A549 (cell line): ENCODE measurements around the gene OVOL2. TPM values are rescaled to one million over a fixed set of nuclear protein-coding genes. Genes with fewer than 3 reads are reported as not detected.
A peak's percentile ranks its signal among the peaks of the same experiment; 100 is the strongest.
"Not testable (repeated sequence)": the region's sequence is repeated elsewhere in the genome, so short reads cannot be mapped to it uniquely, and the experiment has no call there.

Experiments used
- ATAC-seq, 2 experiments: fragments of 200-7000 bp in 1 of 2; fragments of >200 bp in 1 of 2; cut with Nextera tagmentation in 1 of 2; cut with Tn5 transposase in 1 of 2; 3 replicates each; pipeline versions ENCODE4 v1.8.0 to v1.9.1; 2018 to 2020; ENCODE audit warnings: mild to moderate bottlenecking in 1 of 2, moderate library complexity in 1 of 2
- CTCF ChIA-PET: fragments of 300-600 bp; sonication (Branson Sonifier 250); formaldehyde crosslinking; extraction: SDS; loops from one replicate; lab custom pipeline; 2021; ENCODE audit warnings: antibody characterized with exemption, inconsistent platforms; lab: Yijun Ruan, JAX
- POLR2A ChIA-PET: fragments of 350-600 bp; formaldehyde crosslinking; extraction: SDS; loops from one replicate; lab custom pipeline; 2021; ENCODE audit warnings: antibody characterized with exemption, inconsistent platforms; lab: Yijun Ruan, JAX
- DNase-seq, 2 experiments: peaks; one replicate each; pipeline versions ENCODE4 v3.0.0 to v3.0.0-alpha.2; 2011 to 2016; ENCODE audit warnings: low read depth in 1 of 2, low spot score in 1 of 2
- FAIRE-seq: peaks from 2 replicates; lab custom pipeline; 2011; peaks lifted over from hg19 to GRCh38; lab: Jason Lieb, UNC
- H3K27ac ChIP-seq, 2 experiments: fragments of >200 bp; sonication (Bioruptor Twin); formaldehyde crosslinking; 3 replicates each; pipeline ENCODE4 v1.5.1; 2016 to 2017
- H3K4me1 ChIP-seq: fragments of >200 bp; sonication (Bioruptor Twin); formaldehyde crosslinking; 3 replicates; pipeline ENCODE4 v1.6.1; 2016
- H3K4me2 ChIP-seq: fragments of >200 bp; sonication (Bioruptor Twin); formaldehyde crosslinking; 3 replicates; pipeline ENCODE4 v1.6.1; 2016
- H3K4me3 ChIP-seq: fragments of >200 bp; sonication (Bioruptor Twin); formaldehyde crosslinking; 3 replicates; pipeline ENCODE4 v1.5.1; 2016
- H3K9me3 ChIP-seq: fragments of >200 bp; sonication (Bioruptor Twin); formaldehyde crosslinking; 3 replicates; pipeline ENCODE4 v1.6.1; 2016
- BHLHE40 ChIP-seq: IDR thresholded peaks from 2 replicates; pipeline ENCODE4 v1.6.1; 2012; ENCODE audit warnings: low read depth, low read length, inconsistent platforms
- CBX8 ChIP-seq: fragments of 200-600 bp; sonication (generic); IDR thresholded peaks from 2 replicates; pipeline ENCODE4 v1.6.1; 2016
- CEBPB ChIP-seq, 2 experiments: fragments of >200 bp in 1 of 2; sonication (Bioruptor Twin) in 1 of 2; formaldehyde crosslinking in 1 of 2; IDR thresholded peaks; 2 replicates each; pipeline ENCODE4 v1.6.1; 2012 to 2016
- CHD4 ChIP-seq: fragments of 200-600 bp; sonication (generic); IDR thresholded peaks from 2 replicates; pipeline ENCODE4 v1.6.1; 2016; ENCODE audit warnings: antibody characterized with exemption, mild to moderate bottlenecking, borderline replicate concordance
- EP300 ChIP-seq, 2 experiments: fragments of >200 bp; sonication (Bioruptor Twin); formaldehyde crosslinking; IDR thresholded peaks; 2 replicates in 1 of 2; 3 replicates in 1 of 2; pipeline ENCODE4 v1.6.1; 2016 to 2017
- HDAC2 ChIP-seq: fragments of 200-600 bp; sonication (generic); IDR thresholded peaks from 2 replicates; pipeline ENCODE4 v1.6.1; 2016
- HOXB13 ChIP-seq: fragments of 250-450 bp; sonication (Bioruptor Pico); IDR thresholded peaks from 2 replicates; pipeline ENCODE4 v1.5.0; 2020; ENCODE audit warnings: low read depth, mild to moderate bottlenecking, moderate library complexity
- MAFK ChIP-seq: fragments of 450-650 bp; IDR thresholded peaks from 2 replicates; pipeline ENCODE4 v1.6.1; 2014; ENCODE audit not compliant: partially characterized antibody
- MAZ ChIP-seq: fragments of 150-350 bp; IDR thresholded peaks from 2 replicates; pipeline ENCODE4 v1.6.1; 2014; ENCODE audit warnings: antibody characterized with exemption, low read depth, low read length, borderline replicate concordance
- PBX3 ChIP-seq: IDR thresholded peaks from 2 replicates; pipeline ENCODE4 v1.6.1; 2012
- PHF8 ChIP-seq: fragments of 200-600 bp; sonication (generic); IDR thresholded peaks from 2 replicates; pipeline ENCODE4 v1.6.1; 2016; ENCODE audit warnings: low read depth, mild to moderate bottlenecking, antibody characterized with exemption, moderate library complexity, borderline replicate concordance
- POLR2A ChIP-seq: IDR thresholded peaks from 2 replicates; pipeline ENCODE4 v1.6.1; 2012; ENCODE audit warnings: mild to moderate bottlenecking, low read length
- REST ChIP-seq: fragments of 200-600 bp; sonication (generic); IDR thresholded peaks from 2 replicates; pipeline ENCODE4 v1.6.1; 2016; ENCODE audit warnings: antibody characterized with exemption, mild to moderate bottlenecking, moderate library complexity
- RNF2 ChIP-seq: fragments of 200-600 bp; sonication (generic); IDR thresholded peaks from 2 replicates; pipeline ENCODE4 v1.6.1; 2016; ENCODE audit warnings: low read depth, mild to moderate bottlenecking, antibody characterized with exemption, moderate library complexity, borderline replicate concordance
- SMC3 ChIP-seq: fragments of >200 bp; sonication (Bioruptor Twin); formaldehyde crosslinking; IDR thresholded peaks from 3 replicates; pipeline ENCODE4 v1.6.1; 2018; ENCODE audit warnings: inconsistent platforms
- WGBS: methylation state at CpG from one replicate; pipeline ENCODE4 v1.1.6; 2017; ENCODE audit errors: missing lambda C conversion rate; 5-methylcytosine and 5-hydroxymethylcytosine counted together
- polyA plus RNA-seq, 4 experiments: library from polyadenylated mRNA; depleted of rRNA in 3 of 4; stranded (reverse); fragments of >200 nt; fragmentation: RNase III in 1 of 4; extraction: RNeasy Plus Mini Kit Qiagen cat#74134 plus additional on column Dnase treatment in 1 of 4; gene quantifications; 2 replicates in 3 of 4; 3 replicates in 1 of 4; pipeline ENCODE4 v1.2.3, GENCODE V29; 2011 to 2017
- TF ChIP-seq, protein P1 (sequence below): fragments of 450-650 bp; IDR thresholded peaks from 2 replicates; pipeline ENCODE4 v1.6.1; 2014; ENCODE audit warnings: antibody characterized with exemption
- TF ChIP-seq, protein P2 (sequence below): fragments of >200 bp; sonication (Bioruptor Twin); formaldehyde crosslinking; IDR thresholded peaks from 3 replicates; pipeline ENCODE4 v1.6.1; 2016

The OVOL2 gene
- polyA plus RNA-seq, 2 of the 4 experiments (the other 2 are of a cell fraction), result not detected

- Histone ChIP-seq H3K27ac (no peak overlapping the region), H3K4me2 (no peak overlapping the region), H3K9me3 (peaks cover 2% of the 10 kb centered on the region; the same call in 1 of the 3 replicates), H3K4me3 (no peak overlapping the region), H3K4me1 (no peaks in the 10 kb centered on the region)
- ChIA-PET POLR2A (no interaction called here), CTCF (interaction anchor here (0.6 to 1.6 kb wide), 3 partner anchors 23 to 186 kb away, joined by 3 read pairs; no protein-coding TSS in a partner anchor)
- FAIRE-seq (peak; percentile 13), DNase-seq (peak in 1 of 2 experiments; percentile 17), ATAC-seq (no peak)
- TF ChIP-seq BHLHE40, result no peak
- TF ChIP-seq POLR2A, result no peak
- no peak for TF ChIP-seq REST
- no peak for TF ChIP-seq PBX3
- no peak for TF ChIP-seq MAFK
- no peak for TF ChIP-seq CEBPB (IDR thresholded peaks at IDR 0.05)
- no peak for TF ChIP-seq HDAC2
- TF ChIP-seq, protein P1, sequence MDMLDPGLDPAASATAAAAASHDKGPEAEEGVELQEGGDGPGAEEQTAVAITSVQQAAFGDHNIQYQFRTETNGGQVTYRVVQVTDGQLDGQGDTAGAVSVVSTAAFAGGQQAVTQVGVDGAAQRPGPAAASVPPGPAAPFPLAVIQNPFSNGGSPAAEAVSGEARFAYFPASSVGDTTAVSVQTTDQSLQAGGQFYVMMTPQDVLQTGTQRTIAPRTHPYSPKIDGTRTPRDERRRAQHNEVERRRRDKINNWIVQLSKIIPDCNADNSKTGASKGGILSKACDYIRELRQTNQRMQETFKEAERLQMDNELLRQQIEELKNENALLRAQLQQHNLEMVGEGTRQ, result no peak
- TF ChIP-seq SMC3, result no peak
- no peak for TF ChIP-seq MAZ
- no peak for TF ChIP-seq CBX8
- no peak for TF ChIP-seq RNF2
- no peak for TF ChIP-seq EP300 (IDR thresholded peaks at IDR 0.05)
- no peak for TF ChIP-seq CHD4
- TF ChIP-seq, protein P2, sequence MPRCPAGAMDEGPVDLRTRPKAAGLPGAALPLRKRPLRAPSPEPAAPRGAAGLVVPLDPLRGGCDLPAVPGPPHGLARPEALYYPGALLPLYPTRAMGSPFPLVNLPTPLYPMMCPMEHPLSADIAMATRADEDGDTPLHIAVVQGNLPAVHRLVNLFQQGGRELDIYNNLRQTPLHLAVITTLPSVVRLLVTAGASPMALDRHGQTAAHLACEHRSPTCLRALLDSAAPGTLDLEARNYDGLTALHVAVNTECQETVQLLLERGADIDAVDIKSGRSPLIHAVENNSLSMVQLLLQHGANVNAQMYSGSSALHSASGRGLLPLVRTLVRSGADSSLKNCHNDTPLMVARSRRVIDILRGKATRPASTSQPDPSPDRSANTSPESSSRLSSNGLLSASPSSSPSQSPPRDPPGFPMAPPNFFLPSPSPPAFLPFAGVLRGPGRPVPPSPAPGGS, result no peak
- no peak for TF ChIP-seq HOXB13 (CRISPR knock-in tag)
- no peak for TF ChIP-seq PHF8
- WGBS, result 14% methylated on average over 3 of the region's 3 CpGs
Observed at GRCh38 chr20:18090044-18090443, 32.3 kb upstream of the OVOL2 start.

- FAIRE-seq, H3K4me2 ChIP-seq, H3K4me3 ChIP-seq, H3K9me3 ChIP-seq, ATAC-seq, H3K4me1 ChIP-seq, DNase-seq, POLR2A ChIA-PET, H3K27ac ChIP-seq: not testable (repeated sequence)
- WGBS, result 62% methylated on average over 11 of the region's 11 CpGs
- CTCF ChIA-PET, result interaction anchor here (1.0 kb wide), 1 partner anchor 10 kb away, joined by 4 read pairs; no protein-coding TSS in a partner anchor
Observed at GRCh38 chr20:18088841-18089240, 31.1 kb upstream of the OVOL2 start.

- POLR2A ChIA-PET, result not testable (repeated sequence)
Observed at GRCh38 chr20:18088298-18088697, 30.6 kb upstream of the OVOL2 start.

More at GRCh38 chr20:18088298-18088697, 30.6 kb upstream of the OVOL2 start:
- ATAC-seq, DNase-seq, H3K4me1 ChIP-seq, H3K27ac ChIP-seq, H3K4me2 ChIP-seq, CTCF ChIA-PET, H3K4me3 ChIP-seq, FAIRE-seq: not testable (repeated sequence)
- peaks cover 11% of the 10 kb centered on the region; the same call in 2 of the 3 replicates for H3K9me3 ChIP-seq
- 26% methylated on average over 3 of the region's 3 CpGs for WGBS
